ENCODE data around the gene PPP1R3G. TPM values are rescaled to one million over a fixed set of nuclear protein-coding genes. Genes with fewer than 3 reads are reported as not detected.

Gene PPP1R3G
- total RNA-seq, 1 donor from 2014 or later, result 0.41 TPM

GRCh38 chr6:5084360-5084780, 771 bp upstream of the PPP1R3G start:
- H3K4me3 ChIP-seq, result peak overlapping the region; percentile 69
- H3K27me3 ChIP-seq (ENCODE audit: low read depth), result peaks cover 33% of the 10 kb centered on the region
- DNase-seq (no peak), ATAC-seq (peak; percentile 65 to 66)
- TF ChIP-seq CTCF (IDR thresholded peaks at IDR 0.05), result no peak
- H3K9me3 ChIP-seq, result no peaks in the 10 kb centered on the region
- H3K27ac ChIP-seq, result peak overlapping the region; percentile 74
- H3K4me1 ChIP-seq, result peaks cover 21% of the 10 kb centered on the region
- intact Hi-C loops (cut with DNase I), result no loop called here
- no peaks in the 10 kb centered on the region for H3K36me3 ChIP-seq

GRCh38 chr6:5085648-5086293, 630 bp downstream of the PPP1R3G start:
- DNase-seq (no peak), ATAC-seq (peak; percentile 50 to 55)
- Histone ChIP-seq H3K9me3 (no peaks in the 10 kb centered on the region), H3K4me3 (peak overlapping the region; percentile 69), H3K27me3 (ENCODE audit: low read depth) (peaks cover 33% of the 10 kb centered on the region), H3K4me1 (peaks cover 21% of the 10 kb centered on the region), H3K36me3 (no peaks in the 10 kb centered on the region), H3K27ac (peak overlapping the region; percentile 74)
- no peak for TF ChIP-seq CTCF (IDR thresholded peaks at IDR 0.05)
- intact Hi-C loops (cut with DNase I), result no loop called here

- Histone ChIP-seq H3K27me3 (ENCODE audit: low read depth) (peaks cover 33% of the 10 kb centered on the region), H3K4me3 (peak overlapping the region; percentile 69), H3K9me3 (no peaks in the 10 kb centered on the region), H3K27ac (no peak overlapping the region), H3K36me3 (no peaks in the 10 kb centered on the region), H3K4me1 (peaks cover 21% of the 10 kb centered on the region)
- no peak for TF ChIP-seq CTCF (IDR thresholded peaks at IDR 0.05)
- ATAC-seq (no peak), DNase-seq (no peak)
- intact Hi-C loops (cut with DNase I), result no loop called here
Observed at GRCh38 chr6:5086294-5086890, 1.3 kb downstream of the PPP1R3G start.

- Histone ChIP-seq H3K27me3 (ENCODE audit: low read depth) (peaks cover 33% of the 10 kb centered on the region), H3K36me3 (no peaks in the 10 kb centered on the region), H3K27ac (no peak overlapping the region), H3K4me1 (peaks cover 21% of the 10 kb centered on the region), H3K4me3 (no peak overlapping the region), H3K9me3 (no peaks in the 10 kb centered on the region)
- TF ChIP-seq CTCF (IDR thresholded peaks at IDR 0.05), result no peak
- peak in 1 of 2 donors; percentile 55 for ATAC-seq
- peak; percentile 70 for DNase-seq
- intact Hi-C loops (cut with DNase I), result no loop called here
Observed at GRCh38 chr6:5087389-5087788, 2.2 kb downstream of the PPP1R3G start.

GRCh38 chr6:5088780-5089179, 3.6 kb downstream of the PPP1R3G start:
- DNase-seq (no peak), ATAC-seq (no peak)
- intact Hi-C loops (cut with DNase I), result no loop called here
- TF ChIP-seq CTCF (IDR thresholded peaks at IDR 0.05), result no peak
- Histone ChIP-seq H3K27ac (no peak overlapping the region), H3K36me3 (no peaks in the 10 kb centered on the region), H3K9me3 (no peaks in the 10 kb centered on the region), H3K4me3 (no peak overlapping the region), H3K27me3 (ENCODE audit: low read depth) (peaks cover 33% of the 10 kb centered on the region), H3K4me1 (peaks cover 21% of the 10 kb centered on the region)
